ENCODE results near the gene LIF.

Gene LIF

GRCh38 chr22:30196141-30196879, 50.2 kb downstream of the LIF start:
- peak overlapping the region; percentile 97 for H3K27ac ChIP-seq
- DNase-seq (ENCODE audit: low read depth, low spot score): peak; percentile 100

- peak overlapping the region; percentile 97 for H3K27ac ChIP-seq
- DNase-seq (ENCODE audit: low read depth, low spot score): no peak
These were observed 51.1 kb downstream of the LIF start for GRCh38 chr22:30195245-30196140.

DNA sequence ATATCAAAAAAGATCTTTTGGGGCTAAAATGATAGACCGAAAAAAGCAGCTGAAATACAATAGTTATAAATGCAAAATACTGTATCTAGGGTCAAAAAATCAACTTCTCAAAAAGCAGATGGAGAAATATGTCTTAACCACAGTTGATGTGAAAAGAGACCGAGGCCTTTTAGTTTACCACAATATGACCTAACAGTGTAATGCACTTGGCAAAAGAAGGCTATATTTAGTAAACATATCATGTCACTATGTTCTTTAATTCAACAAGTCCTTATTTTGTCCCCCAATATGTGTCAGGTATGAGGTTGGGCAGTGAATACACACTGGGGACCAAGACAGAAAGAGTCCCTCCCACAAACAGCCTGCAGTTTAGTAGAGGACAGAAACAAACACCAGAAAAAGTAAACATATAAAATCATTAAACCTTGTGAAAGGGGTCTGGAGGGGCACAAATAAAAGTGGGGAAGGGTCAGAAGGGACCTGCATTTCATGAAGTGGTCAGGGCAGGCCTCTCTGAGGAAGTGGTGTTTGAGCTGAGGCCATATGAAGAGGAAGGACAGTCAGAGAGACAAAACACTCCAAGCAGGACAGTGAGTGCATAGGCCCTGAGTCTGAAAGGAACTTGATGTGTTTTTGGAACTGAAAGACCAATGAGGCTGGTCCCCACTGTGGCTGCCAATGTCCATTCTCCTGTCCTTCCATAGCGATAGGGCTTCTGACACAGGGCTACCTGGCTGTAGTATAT, 53.4 kb downstream of the LIF start:
- DNase-seq (ENCODE audit: low read depth, low spot score): no peak
- H3K27ac ChIP-seq: no peak overlapping the region

DNA sequence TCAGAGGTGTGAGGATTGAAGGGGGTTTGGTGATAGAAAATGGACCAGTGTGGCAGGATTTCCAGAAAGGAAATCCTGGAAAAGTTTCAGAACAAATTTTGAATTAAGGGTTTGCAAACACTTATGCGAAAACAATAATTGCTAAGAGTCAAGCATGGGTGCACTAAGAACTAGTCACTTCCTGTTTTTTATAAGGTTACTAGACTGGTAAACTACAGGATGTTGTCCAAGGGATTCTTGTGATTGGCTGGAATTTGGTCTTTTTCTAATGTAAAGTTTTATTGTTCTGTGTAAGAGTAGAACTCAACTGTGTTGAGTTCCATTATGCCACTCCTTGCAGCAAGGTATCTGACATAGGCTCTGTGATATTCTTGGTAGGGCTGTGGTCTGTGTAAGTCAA, 54.1 kb downstream of the LIF start:
- no peak for DNase-seq (ENCODE audit: low read depth, low spot score)
- H3K27ac ChIP-seq: no peak overlapping the region

- no peak for DNase-seq (ENCODE audit: low read depth, low spot score)
These were observed 55.4 kb downstream of the LIF start for GRCh38 chr22:30191040-30191701.

DNA sequence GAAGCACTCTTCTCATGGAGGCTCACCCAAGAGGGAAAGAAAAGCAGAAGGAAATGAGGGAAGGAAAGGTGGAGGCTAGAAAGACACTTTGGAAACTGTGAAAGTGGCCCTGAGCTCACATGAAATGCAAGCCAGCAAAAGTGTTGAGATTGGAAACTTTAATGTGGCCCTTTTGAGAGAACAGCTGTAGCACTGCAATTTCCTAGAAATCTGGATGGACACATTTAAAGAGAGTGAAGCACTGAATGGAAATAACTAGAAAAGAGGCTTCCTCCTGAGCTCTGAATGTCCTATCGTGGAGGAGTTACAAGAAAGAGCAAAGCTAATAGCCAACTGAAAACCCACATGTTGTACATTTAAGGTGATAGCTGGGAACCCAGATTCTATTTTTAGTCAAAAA, 56.0 kb downstream of the LIF start:
- DNase-seq (ENCODE audit: low read depth, low spot score): no peak
- no peak overlapping the region for H3K27ac ChIP-seq

More at GRCh38 chr22:30191040-30191701, 55.4 kb downstream of the LIF start:
- H3K27ac ChIP-seq: no peak overlapping the region

All from epithelial cell of prostate (primary cell).